OCI-LY3 (cell line): Measurements from ENCODE around the gene BTBD18.

Source experiments
- H2AFZ ChIP-seq: fragments of 200-600, 300-600 bp; shearing (Covaris generic); 2 replicates; pipeline ENCODE4 v1.6.0; 2014; ENCODE audit warnings: antibody characterized with exemption, low read depth, low read length
- H3K27ac ChIP-seq: fragments of 200-600, 300-600 bp; sonication (generic); 2 replicates; pipeline ENCODE4 v1.5.1; 2014; ENCODE audit warnings: mild to moderate bottlenecking, low read length, moderate library complexity, mixed read lengths
- H3K27me3 ChIP-seq: fragments of 200-600, 300-600 bp; sonication (generic); 2 replicates; pipeline ENCODE4 v1.6.1; 2014; ENCODE audit warnings: low read depth, low read length, mixed read lengths
- H3K36me3 ChIP-seq: fragments of 200-600, 300-600 bp; sonication (generic); replicated peaks from 2 replicates; pipeline ENCODE3; 2014; ENCODE audit warnings: low read depth, low read length, mixed read lengths
- H3K4me1 ChIP-seq: fragments of 300-600, 200-600 bp; sonication (generic); 2 replicates; pipeline ENCODE4 v1.6.1; 2014; ENCODE audit warnings: low read length, mixed read lengths
- H3K4me2 ChIP-seq: fragments of 200-600, 300-600 bp; sonication (generic); 2 replicates; pipeline ENCODE4 v1.6.1; 2014; ENCODE audit warnings: low read length, mixed read lengths
- H3K4me3 ChIP-seq: fragments of 300-600, 200-600 bp; sonication (generic); 2 replicates; pipeline ENCODE4 v1.5.1; 2014; ENCODE audit warnings: antibody characterized with exemption, mild to moderate bottlenecking, low read length, moderate library complexity
- H3K79me2 ChIP-seq: fragments of 300-600, 200-600 bp; shearing (Covaris generic); 2 replicates; pipeline ENCODE4 v1.6.1; 2014; ENCODE audit warnings: mild to moderate bottlenecking, low read length, mixed read lengths
- H3K9ac ChIP-seq: fragments of 300-600, 200-600 bp; shearing (Covaris generic); 2 replicates; pipeline ENCODE4 v1.6.0; 2014; ENCODE audit warnings: mild to moderate bottlenecking, low read length, moderate library complexity
- H3K9me3 ChIP-seq: fragments of 200-600, 300-600 bp; shearing (Covaris generic); 2 replicates; pipeline ENCODE4 v1.6.1; 2014; ENCODE audit warnings: low read length, mixed read lengths; ENCODE audit not compliant: insufficient read depth
- H4K20me1 ChIP-seq: fragments of 200-600, 300-600 bp; sonication (generic); 2 replicates; pipeline ENCODE4 v1.6.1; 2016; ENCODE audit warnings: low read length, mixed read lengths; ENCODE audit not compliant: insufficient read depth
- CTCF ChIP-seq: fragments of 200-600, 300-600 bp; sonication (generic); IDR thresholded peaks from 2 replicates; pipeline ENCODE4 v1.5.1; 2014; ENCODE audit warnings: antibody characterized with exemption, low read length, low read depth
- EZH2phosphoT487 ChIP-seq: fragments of 200-600 bp; shearing (Covaris generic); IDR thresholded peaks from 2 replicates; pipeline ENCODE4 v1.6.1; 2018; ENCODE audit warnings: antibody characterized with exemption, mixed run types, low read depth

Gene BTBD18

GRCh38 chr11:57751676-57752253 lies at the start of gene BTBD18:
Gene BTBD18, minus strand, starts transcription at chr11:57751819. Its CDS starts 631 bp downstream, at chr11:57751188.
- Histone ChIP-seq H3K27me3 (no peaks in the 10 kb centered on the region), H3K4me2 (no peak within 1 kb of the TSS), H3K27ac (no peak within 1 kb of the TSS), H3K4me3 (no peak within 1 kb of the TSS), H3K36me3 (peaks cover 4% of the 10 kb centered on the region), H3K79me2 (no peaks in the 10 kb centered on the region), H3K9ac (no peak within 1 kb of the TSS), H3K9me3 (no peaks in the 10 kb centered on the region), H4K20me1 (no peaks in the 10 kb centered on the region), H2AFZ (no peak within 1 kb of the TSS), H3K4me1 (no peaks in the 10 kb centered on the region)
- TF ChIP-seq EZH2phosphoT487: no peak
- peak; percentile 61 for TF ChIP-seq CTCF

GRCh38 chr11:57801183-57801485 lies 49.5 kb upstream of the BTBD18 start:
- peaks cover 7% of the 10 kb centered on the region for H3K4me1 ChIP-seq
- no peak for TF ChIP-seq EZH2phosphoT487
- H3K4me3 ChIP-seq: no peak overlapping the region
- H2AFZ ChIP-seq: no peak overlapping the region
- H3K27ac ChIP-seq: no peak overlapping the region
- no peak overlapping the region for H3K9ac ChIP-seq
- H3K27me3 ChIP-seq: no peaks in the 10 kb centered on the region
- no peaks in the 10 kb centered on the region for H4K20me1 ChIP-seq
- H3K79me2 ChIP-seq: no peaks in the 10 kb centered on the region
- H3K9me3 ChIP-seq: no peaks in the 10 kb centered on the region
- H3K36me3 ChIP-seq: peaks cover 4% of the 10 kb centered on the region
- H3K4me2 ChIP-seq: no peak overlapping the region

GRCh38 chr11:57800444-57801182 lies 49.0 kb upstream of the BTBD18 start:
- Histone ChIP-seq H3K9ac (no peak overlapping the region), H3K27ac (no peak overlapping the region), H4K20me1 (no peaks in the 10 kb centered on the region), H3K79me2 (no peaks in the 10 kb centered on the region), H3K4me2 (peak overlapping the region; percentile 35), H2AFZ (peak overlapping the region; percentile 67), H3K36me3 (peaks cover under 1% of the 10 kb centered on the region), H3K27me3 (no peaks in the 10 kb centered on the region), H3K4me1 (peaks cover 7% of the 10 kb centered on the region), H3K9me3 (no peaks in the 10 kb centered on the region), H3K4me3 (no peak overlapping the region)
- TF ChIP-seq EZH2phosphoT487 (no peak), CTCF (peak; percentile 93)

GRCh38 chr11:57798905-57799559 lies 47.4 kb upstream of the BTBD18 start:
- no peak for TF ChIP-seq CTCF
- TF ChIP-seq EZH2phosphoT487: no peak
- H3K79me2 ChIP-seq: no peaks in the 10 kb centered on the region
- no peak overlapping the region for H3K4me3 ChIP-seq
- no peaks in the 10 kb centered on the region for H4K20me1 ChIP-seq
- no peaks in the 10 kb centered on the region for H3K36me3 ChIP-seq
- no peaks in the 10 kb centered on the region for H3K27me3 ChIP-seq
- H3K9ac ChIP-seq: no peak overlapping the region
- H2AFZ ChIP-seq: no peak overlapping the region
- peaks cover 7% of the 10 kb centered on the region for H3K4me1 ChIP-seq
- H3K4me2 ChIP-seq: no peak overlapping the region
- H3K9me3 ChIP-seq: no peaks in the 10 kb centered on the region
- no peak overlapping the region for H3K27ac ChIP-seq
